Heart left ventricle (tissue), 13 donors: ENCODE data around the gene RPRD1A.

Experiments
- POLR2A ChIP-seq, 2 donors: fragments of 450-650 bp; IDR thresholded peaks; one replicate each; pipeline ENCODE4 v1.6.1; 2017; ENCODE audit warnings: antibody characterized with exemption in 2 of 2, mild to moderate bottlenecking in 2 of 2, moderate library complexity in 2 of 2
- TF ChIP-seq, protein P1 (sequence below), 12 donors: fragments of 200-600 bp; sonication (generic) in 4 of 12; IDR thresholded peaks; one replicate each; pipeline versions ENCODE4 v1.5.0 to v1.8.0; 2018 to 2022; ENCODE audit warnings: antibody characterized with exemption in 12 of 12, mild to moderate bottlenecking in 5 of 12
- donor health status: ischemic (EF 13 %, LVEDD 7.1; RV severe dilation, severe dysfunction).
- donor health status: DM: no; HTN: yes; CAD: no.
- donor health status: DM: no; HTN: no; CAD: no.
- donor health status: ischemic (EF 25% LVEDD 6.9; RV normal size, moderate dysfunction).
- donor health status: ischemic (EF 25% LVEDD 5.7; RV mildly dilated, moderate dysfunction).
- donor health status: ischemic (EF 35%, LVEDD 5.7; RV mildly dilated, moderate dysfunction).
- donor health status: nonischemic (EF 11% LVEDD 7.7; RV severe dilation, severe dysfunction).
- donor health status: DM: yes; HTN: yes; CAD: no.
- donor health status: PGD.
- donor health status: ischemic (EF 29% LVEDD 5.4; RV normal size, mild dysfunction).
- donor health status: nonischemic (EF 23%, LVEDD 6.1; RV moderate dilation, normal function).

DNA sequence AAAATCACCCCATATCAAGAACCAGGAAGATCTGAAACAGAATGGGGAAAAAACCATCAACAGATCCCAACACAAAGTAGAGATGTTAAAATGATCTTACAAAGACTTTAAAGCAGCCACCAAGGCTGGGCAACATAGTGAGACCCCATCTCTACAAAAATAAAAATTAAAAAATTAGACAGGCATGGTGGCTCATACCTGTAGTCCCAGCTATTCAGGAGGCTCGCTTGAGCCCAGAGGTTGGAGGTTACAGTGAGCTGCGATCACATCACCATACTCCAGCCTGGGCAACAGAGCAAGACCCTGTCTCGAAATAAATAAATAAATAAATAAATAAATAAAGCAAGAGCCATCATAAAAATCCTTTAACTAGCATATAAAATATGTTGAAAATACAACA is 20.5 kb downstream of the RPRD1A start:
- TF ChIP-seq POLR2A (IDR thresholded peaks at IDR 0.05): no peak
- TF ChIP-seq, protein P1, sequence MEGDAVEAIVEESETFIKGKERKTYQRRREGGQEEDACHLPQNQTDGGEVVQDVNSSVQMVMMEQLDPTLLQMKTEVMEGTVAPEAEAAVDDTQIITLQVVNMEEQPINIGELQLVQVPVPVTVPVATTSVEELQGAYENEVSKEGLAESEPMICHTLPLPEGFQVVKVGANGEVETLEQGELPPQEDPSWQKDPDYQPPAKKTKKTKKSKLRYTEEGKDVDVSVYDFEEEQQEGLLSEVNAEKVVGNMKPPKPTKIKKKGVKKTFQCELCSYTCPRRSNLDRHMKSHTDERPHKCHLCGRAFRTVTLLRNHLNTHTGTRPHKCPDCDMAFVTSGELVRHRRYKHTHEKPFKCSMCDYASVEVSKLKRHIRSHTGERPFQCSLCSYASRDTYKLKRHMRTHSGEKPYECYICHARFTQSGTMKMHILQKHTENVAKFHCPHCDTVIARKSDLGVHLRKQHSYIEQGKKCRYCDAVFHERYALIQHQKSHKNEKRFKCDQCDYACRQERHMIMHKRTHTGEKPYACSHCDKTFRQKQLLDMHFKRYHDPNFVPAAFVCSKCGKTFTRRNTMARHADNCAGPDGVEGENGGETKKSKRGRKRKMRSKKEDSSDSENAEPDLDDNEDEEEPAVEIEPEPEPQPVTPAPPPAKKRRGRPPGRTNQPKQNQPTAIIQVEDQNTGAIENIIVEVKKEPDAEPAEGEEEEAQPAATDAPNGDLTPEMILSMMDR (IDR thresholded peaks at IDR 0.05): no peak
